IPS DF 4.7 (cell line): ENCODE data around the gene SLC36A4.
"Not testable (repeated sequence)": the region's sequence is repeated elsewhere in the genome, so short reads cannot be mapped to it uniquely, and the experiment has no call there.

ENCODE experiments used
- DNase-seq: peaks from one replicate; pipeline ENCODE4 v3.0.0-alpha.2; 2013; ENCODE audit warnings: low spot score; ENCODE audit errors: extremely low read depth

Gene SLC36A4

DNA sequence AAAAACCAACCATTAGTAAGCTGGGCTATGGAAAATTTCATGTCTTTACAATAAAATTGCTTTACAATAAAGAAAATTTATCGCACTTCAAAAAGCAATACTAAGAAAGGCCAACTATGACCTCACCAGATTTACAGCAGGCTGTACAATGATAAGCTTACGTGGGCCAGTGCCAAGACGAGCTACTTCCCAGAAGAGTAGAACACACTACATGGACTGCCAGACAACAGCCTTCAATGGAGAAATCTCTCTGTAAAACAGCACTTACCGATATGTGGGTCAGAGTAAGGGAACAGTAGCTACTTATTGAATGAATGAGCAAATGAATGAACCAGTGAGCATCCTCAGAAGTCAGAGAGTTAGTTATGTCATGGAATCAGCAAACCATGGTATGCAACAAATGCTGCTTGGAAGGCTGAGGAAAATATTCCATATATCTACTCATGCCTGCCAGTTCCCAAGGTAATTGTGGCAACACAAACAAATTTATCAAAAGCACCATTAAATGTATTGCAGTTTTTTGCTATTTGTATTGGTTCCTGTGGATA is 74.4 kb downstream of the SLC36A4 start:
- no peak for DNase-seq

DNA sequence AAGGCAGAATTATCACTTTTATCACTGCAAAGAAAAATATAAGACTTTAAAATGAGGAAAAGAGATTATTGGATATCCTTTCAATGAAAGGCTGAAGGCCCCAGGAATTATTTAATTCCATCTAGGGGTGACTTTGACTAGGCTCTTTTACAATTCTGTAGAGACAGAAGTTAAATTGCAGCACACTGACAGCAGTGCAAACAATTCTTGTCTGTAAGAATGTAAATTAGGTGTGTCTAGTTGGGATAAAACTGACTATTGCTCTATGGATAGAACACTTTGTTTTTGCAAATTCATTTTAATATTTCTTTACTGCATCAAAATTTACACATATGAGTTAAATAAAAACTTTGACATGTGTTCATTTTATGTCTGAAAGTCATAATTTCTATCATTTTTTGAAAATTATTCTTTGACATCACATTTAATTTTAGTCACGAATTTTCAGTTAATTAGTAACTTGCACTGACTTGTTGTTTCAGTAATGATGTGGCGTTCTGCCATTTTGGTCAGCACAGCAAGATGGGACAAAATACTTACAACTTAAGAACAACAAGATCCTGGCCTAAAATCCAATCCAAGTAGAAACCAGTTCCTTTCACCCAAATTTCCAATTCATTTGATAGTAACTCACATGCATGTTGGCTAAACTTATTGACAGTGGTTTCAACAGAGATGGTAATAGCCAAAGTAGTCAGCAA is 75.1 kb downstream of the SLC36A4 start:
- DNase-seq = no peak

DNA sequence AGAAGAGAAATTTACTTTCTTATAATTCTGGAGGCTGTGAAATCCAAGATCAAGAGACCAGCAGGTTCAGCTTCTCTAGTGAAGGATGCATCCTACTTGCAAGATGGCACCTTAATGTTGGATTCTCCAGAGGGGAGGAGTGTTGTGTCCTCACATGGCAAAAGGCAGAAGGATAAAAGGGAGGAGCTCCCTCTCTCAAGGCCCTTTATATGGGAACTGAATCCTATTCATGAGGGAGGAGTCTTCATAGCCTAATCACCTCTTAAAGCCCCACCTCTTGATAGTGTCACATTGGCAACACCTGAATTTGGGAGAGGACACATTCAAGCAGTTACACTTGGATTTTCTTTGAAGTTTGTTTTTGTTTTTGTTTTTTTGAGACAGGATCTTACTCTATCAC is 79.5 kb downstream of the SLC36A4 start:
- DNase-seq = no peak

DNA sequence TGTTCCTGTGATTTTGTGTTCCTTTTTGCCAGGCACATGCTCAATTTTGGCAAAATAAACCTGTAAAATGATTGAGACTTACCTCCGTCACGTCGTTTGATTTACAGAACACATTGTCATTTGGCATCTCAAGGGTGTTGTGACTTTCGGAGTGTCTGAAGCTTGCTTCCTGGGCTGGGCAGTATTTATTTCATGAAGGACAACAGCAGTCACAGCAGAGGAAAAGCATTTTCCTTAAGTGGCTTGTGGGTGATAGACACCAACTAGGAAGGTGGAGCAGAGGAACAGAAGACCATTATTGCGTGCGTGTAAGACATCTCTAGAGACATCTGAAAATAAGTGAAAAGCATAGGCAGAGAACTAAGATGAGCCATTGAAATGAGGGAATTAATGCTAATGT is 80.2 kb downstream of the SLC36A4 start:
- no peak for DNase-seq

DNA sequence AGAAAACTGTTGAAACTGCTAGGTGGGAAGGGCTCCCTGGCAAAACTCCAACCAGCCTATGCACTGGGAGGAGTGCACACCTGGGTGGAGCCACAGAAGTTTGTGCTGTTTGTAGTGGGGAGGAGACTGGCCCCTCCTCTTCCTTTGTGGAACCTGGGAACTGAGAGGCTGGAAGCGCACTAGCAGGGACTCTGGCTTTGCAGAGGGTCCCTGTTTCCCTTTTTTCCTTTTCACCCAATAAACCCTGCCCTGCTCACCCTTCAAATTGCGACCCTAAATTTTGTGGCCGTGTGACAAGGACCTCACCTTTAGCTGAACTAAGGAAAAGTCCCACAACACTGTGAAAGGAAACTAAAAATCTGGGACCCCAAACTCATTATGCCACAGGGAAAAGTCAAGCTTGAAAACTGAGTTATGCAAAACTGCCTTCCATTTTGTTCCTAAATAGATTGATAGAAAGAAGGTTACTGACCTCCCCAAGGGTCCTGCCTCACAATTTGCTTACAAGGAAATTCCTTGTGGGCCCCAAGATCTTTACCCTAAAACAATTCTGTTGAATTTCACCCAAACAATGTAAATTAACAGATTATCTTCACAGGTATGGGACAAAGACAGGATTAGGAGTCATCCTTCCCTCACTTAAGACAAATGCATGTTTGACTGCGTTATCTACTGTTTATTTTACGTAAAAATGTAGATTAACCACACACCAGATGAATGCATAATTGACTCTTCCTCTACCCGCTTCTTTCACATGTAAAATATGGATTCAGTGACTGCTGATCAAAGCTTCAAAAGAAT is 81.0 kb downstream of the SLC36A4 start:
- no peak for DNase-seq

DNA sequence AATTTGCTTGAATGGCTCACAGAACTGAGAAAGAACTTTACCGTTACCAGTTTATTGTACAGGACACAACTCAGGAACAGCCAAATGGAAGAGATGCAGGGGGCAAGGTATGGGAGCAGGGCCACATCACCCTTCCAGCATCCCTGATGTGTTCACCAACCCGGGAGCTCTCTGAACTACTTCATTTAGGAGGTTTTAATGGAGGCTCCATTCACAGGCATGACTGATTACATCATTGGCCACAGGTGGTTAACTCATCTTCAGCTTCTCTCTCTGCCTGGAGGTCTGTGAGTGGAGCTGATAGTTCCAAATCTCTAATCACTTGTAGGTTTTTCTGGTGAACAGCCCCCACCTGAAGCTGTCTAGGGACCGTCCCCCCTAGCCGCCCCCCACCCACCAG is 83.5 kb downstream of the SLC36A4 start:
- no peak for DNase-seq

DNA sequence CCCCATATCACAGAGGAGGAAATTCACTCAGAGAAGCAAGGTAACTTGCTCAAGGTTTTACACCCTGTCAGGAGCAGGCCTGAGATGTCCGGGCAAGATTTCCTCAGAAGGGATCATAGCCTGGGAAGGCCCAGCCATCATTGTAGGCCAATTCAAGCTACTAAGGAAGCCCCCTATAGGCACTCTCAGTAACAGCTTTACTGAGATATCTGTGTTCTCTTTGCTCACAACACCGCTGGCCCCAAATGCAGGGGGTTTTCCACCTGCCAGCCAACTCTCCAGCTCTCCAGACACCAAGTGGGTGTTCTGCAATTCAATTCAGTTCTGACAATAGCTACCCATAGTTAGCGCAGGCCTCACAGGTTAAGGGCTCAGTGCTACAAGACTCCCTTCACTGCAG is 84.0 kb downstream of the SLC36A4 start:
- no peak for DNase-seq

DNA sequence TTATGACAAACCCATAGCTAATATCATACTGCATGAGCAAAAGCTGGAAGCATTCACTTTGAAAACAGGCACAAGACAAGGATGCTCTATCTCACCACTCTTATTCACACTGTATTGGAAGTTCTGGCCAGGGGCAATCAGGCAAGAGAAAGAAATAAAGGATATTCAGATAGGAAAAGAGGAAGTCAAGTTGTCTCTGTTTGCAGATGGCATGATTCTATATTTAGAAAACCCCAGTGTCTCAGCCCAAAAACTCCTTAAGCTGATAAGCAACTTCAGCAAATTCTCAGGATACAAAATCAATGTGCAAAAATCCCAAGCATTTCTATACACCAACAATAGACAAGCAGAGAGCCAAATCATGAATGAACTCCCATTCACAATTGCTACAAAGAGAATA is 86.6 kb downstream of the SLC36A4 start:
- not testable (repeated sequence) for DNase-seq

DNA sequence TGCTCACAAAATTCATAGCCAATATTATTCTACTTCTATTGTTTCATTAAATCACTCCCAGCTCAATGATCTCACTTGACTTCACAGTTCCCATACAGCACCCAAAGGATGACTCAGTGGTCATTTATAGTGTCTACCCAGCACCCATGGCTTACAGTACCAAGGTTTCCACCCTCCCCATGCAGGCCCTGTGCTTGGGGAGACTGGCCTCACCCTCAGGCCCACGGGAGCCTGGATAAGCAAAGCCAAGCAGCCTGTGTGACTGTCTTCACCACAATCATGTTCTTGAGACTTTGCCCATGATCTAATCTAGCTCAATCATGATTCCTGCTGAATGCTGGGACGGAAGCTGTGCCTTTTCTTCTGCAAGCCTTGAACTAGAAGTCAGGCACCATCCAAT is 97.6 kb downstream of the SLC36A4 start:
- no peak for DNase-seq

DNA sequence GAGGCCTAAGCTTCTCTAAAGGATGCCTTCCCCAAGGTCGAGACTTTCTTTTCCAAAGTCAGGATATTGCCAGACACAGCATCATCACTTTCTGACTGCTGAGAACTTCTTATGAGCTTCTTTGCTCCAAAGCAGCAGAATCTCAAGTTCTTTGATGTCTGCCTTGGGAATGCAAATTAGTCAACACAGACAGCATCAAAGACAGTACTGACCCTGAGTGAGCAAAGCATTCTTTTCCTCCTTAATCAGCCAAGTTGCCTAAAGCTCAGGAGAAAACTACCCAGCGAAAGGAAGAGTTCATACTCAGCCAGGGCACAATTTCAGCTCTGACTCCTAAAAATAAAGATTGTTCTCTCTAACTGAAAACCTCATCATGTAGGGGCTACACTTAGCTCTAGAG is 98.0 kb downstream of the SLC36A4 start:
- no peak for DNase-seq
